ENCODE results near the gene FGF14.

The FGF14 gene

GRCh38 chr13:102311901-102312300 lies 89.9 kb downstream of the FGF14 start:
- H3K27ac ChIP-seq (ENCODE audit: low read depth, low read length) = no peak overlapping the region
- H4K20me1 ChIP-seq (ENCODE audit: low read depth, low read length) = no peaks in the 10 kb centered on the region
- no peak overlapping the region for H3K4me3 ChIP-seq (ENCODE audit: insufficient read depth, low read length, poor library complexity, severe bottlenecking)
- no peaks in the 10 kb centered on the region for H3K36me3 ChIP-seq (ENCODE audit: low read length)
- no peaks in the 10 kb centered on the region for H3K79me2 ChIP-seq (ENCODE audit: insufficient read depth, low read length)
- no peak overlapping the region for H3K9ac ChIP-seq (ENCODE audit: low read length)
- no peaks in the 10 kb centered on the region for H3K9me3 ChIP-seq (ENCODE audit: insufficient read depth, low read length)
- no peak overlapping the region for H3K4me2 ChIP-seq (ENCODE audit: low read depth, low read length, poor library complexity, severe bottlenecking)
- TF ChIP-seq EZH2phosphoT487 (conservative IDR thresholded peaks at IDR 0.05; ENCODE audit: low read length) (no peak), CTCF (IDR thresholded peaks at IDR 0.05; ENCODE audit: insufficient read depth, low read length, poor library complexity, severe bottlenecking) (no peak)
- no peaks in the 10 kb centered on the region for H3K27me3 ChIP-seq (ENCODE audit: low read length)
- H3K9me2 ChIP-seq (replicated peaks; ENCODE audit: insufficient read depth, low read length) = no peaks in the 10 kb centered on the region
- no peak overlapping the region for H2AFZ ChIP-seq (ENCODE audit: low read depth, low read length, severe bottlenecking)
- no peaks in the 10 kb centered on the region for H3F3A ChIP-seq (ENCODE audit: insufficient read depth)

GRCh38 chr13:102311419-102311796 lies 90.4 kb downstream of the FGF14 start:
- Histone ChIP-seq H3K9ac (ENCODE audit: low read length) (no peak overlapping the region), H3K27me3 (ENCODE audit: low read length) (no peaks in the 10 kb centered on the region), H3F3A (ENCODE audit: insufficient read depth) (no peaks in the 10 kb centered on the region), H3K36me3 (ENCODE audit: low read length) (no peaks in the 10 kb centered on the region), H3K4me2 (ENCODE audit: low read depth, low read length, poor library complexity, severe bottlenecking) (no peak overlapping the region), H3K9me3 (ENCODE audit: insufficient read depth, low read length) (no peaks in the 10 kb centered on the region), H3K4me3 (ENCODE audit: insufficient read depth, low read length, poor library complexity, severe bottlenecking) (no peak overlapping the region), H3K27ac (ENCODE audit: low read depth, low read length) (no peak overlapping the region), H2AFZ (ENCODE audit: low read depth, low read length, severe bottlenecking) (no peak overlapping the region), H4K20me1 (ENCODE audit: low read depth, low read length) (no peaks in the 10 kb centered on the region), H3K79me2 (ENCODE audit: insufficient read depth, low read length) (no peaks in the 10 kb centered on the region), H3K9me2 (replicated peaks; ENCODE audit: insufficient read depth, low read length) (no peaks in the 10 kb centered on the region)
- TF ChIP-seq CTCF (IDR thresholded peaks at IDR 0.05; ENCODE audit: insufficient read depth, low read length, poor library complexity, severe bottlenecking) = no peak
- no peak for TF ChIP-seq EZH2phosphoT487 (conservative IDR thresholded peaks at IDR 0.05; ENCODE audit: low read length)

GRCh38 chr13:102310691-102311418 lies 91.0 kb downstream of the FGF14 start:
- no peak overlapping the region for H3K4me3 ChIP-seq (ENCODE audit: insufficient read depth, low read length, poor library complexity, severe bottlenecking)
- no peaks in the 10 kb centered on the region for H3K79me2 ChIP-seq (ENCODE audit: insufficient read depth, low read length)
- H3K4me2 ChIP-seq (ENCODE audit: low read depth, low read length, poor library complexity, severe bottlenecking) = no peak overlapping the region
- no peaks in the 10 kb centered on the region for H3K27me3 ChIP-seq (ENCODE audit: low read length)
- H3K9me2 ChIP-seq (replicated peaks; ENCODE audit: insufficient read depth, low read length) = no peaks in the 10 kb centered on the region
- no peaks in the 10 kb centered on the region for H3K9me3 ChIP-seq (ENCODE audit: insufficient read depth, low read length)
- H3F3A ChIP-seq (ENCODE audit: insufficient read depth) = no peaks in the 10 kb centered on the region
- H4K20me1 ChIP-seq (ENCODE audit: low read depth, low read length) = no peaks in the 10 kb centered on the region
- H3K27ac ChIP-seq (ENCODE audit: low read depth, low read length) = no peak overlapping the region
- H3K36me3 ChIP-seq (ENCODE audit: low read length) = no peaks in the 10 kb centered on the region
- TF ChIP-seq CTCF (IDR thresholded peaks at IDR 0.05; ENCODE audit: insufficient read depth, low read length, poor library complexity, severe bottlenecking) (no peak), EZH2phosphoT487 (conservative IDR thresholded peaks at IDR 0.05; ENCODE audit: low read length) (no peak)
- no peak overlapping the region for H2AFZ ChIP-seq (ENCODE audit: low read depth, low read length, severe bottlenecking)
- H3K9ac ChIP-seq (ENCODE audit: low read length) = no peak overlapping the region
